GM12872 (cell line): ENCODE measurements around the gene PCCA.

Experiments used
- TF ChIP-seq, protein P1 (sequence below): IDR thresholded peaks from 3 replicates; pipeline ENCODE4 v1.5.1; 2011; ENCODE audit warnings: low read depth, mild to moderate bottlenecking, low read length, moderate library complexity; ENCODE audit not compliant: insufficient read depth

The PCCA gene

DNA sequence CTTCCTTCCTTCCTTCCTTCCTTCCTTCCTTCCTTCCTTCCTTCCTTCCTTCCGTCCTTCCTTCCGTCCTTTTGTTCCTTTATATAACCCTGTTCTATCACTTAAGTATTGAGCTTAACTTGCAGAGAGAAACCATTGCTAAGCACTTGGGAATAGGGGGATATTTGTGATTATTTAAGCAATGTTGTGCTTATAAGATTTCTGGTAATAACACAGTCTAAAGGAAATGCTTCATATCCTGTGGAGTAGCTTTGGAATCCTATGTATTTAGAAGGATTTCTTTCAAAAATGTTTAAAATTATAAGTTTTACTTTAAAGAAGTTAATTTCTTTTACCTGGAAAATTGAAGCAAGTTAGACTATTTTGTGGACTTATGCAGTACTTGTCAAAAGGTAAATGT, 209.8 kb downstream of the PCCA start:
- TF ChIP-seq, protein P1, sequence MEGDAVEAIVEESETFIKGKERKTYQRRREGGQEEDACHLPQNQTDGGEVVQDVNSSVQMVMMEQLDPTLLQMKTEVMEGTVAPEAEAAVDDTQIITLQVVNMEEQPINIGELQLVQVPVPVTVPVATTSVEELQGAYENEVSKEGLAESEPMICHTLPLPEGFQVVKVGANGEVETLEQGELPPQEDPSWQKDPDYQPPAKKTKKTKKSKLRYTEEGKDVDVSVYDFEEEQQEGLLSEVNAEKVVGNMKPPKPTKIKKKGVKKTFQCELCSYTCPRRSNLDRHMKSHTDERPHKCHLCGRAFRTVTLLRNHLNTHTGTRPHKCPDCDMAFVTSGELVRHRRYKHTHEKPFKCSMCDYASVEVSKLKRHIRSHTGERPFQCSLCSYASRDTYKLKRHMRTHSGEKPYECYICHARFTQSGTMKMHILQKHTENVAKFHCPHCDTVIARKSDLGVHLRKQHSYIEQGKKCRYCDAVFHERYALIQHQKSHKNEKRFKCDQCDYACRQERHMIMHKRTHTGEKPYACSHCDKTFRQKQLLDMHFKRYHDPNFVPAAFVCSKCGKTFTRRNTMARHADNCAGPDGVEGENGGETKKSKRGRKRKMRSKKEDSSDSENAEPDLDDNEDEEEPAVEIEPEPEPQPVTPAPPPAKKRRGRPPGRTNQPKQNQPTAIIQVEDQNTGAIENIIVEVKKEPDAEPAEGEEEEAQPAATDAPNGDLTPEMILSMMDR, result no peak

DNA sequence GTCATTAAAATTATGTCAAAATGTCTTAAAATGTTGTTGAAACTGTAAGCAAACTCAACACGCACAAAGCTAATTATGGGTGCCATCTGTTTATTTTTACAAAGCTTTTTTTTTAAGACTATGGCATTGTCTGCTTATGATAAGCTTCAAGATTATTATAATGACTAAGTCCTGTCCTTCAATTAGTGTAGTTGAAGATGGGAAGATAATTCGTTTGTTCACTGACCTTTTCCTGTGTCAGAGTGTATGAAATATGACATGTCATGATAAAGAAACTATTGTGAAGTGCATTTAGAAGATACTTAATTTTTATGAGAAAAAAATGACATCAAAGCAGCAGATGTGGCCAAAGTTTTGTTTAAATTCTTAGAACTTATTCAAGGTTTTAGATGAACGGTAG, 211.3 kb downstream of the PCCA start:
- TF ChIP-seq, protein P1, result no peak

DNA sequence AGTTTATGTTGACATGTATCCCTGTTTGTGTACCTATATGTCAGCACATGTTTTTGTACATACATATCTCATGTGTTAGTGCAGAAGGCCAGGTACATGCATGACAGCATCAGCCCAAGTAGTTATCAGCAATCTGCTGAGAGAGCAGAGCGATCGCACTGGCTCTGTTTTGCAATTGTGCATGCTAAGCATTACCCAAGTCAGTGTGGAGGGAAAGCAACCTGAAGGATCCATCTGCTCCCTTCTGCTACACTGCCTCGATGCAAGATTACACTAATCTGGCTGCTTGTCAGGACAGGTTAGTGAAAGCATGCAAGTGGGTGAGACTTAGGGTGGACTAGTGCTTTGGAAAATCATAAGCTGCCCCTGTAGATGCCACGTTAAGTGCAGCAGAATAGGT, 211.8 kb downstream of the PCCA start:
- TF ChIP-seq, protein P1, result no peak

DNA sequence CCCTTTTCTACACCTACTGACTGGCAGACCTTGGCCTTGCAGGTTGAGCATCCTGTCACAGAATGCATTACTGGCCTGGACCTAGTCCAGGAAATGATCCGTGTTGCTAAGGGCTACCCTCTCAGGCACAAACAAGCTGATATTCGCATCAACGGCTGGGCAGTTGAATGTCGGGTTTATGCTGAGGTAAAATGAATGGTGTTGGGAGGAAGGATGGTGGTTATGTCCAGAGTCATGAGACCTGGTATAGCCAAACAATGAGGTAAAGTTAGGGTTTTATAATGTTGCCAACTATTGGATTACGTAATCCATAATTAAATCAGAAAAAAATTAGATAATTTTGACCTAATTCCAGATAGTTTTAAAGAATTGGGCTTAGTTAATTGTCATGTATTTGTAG, 212.5 kb downstream of the PCCA start:
- TF ChIP-seq, protein P1, result no peak

DNA sequence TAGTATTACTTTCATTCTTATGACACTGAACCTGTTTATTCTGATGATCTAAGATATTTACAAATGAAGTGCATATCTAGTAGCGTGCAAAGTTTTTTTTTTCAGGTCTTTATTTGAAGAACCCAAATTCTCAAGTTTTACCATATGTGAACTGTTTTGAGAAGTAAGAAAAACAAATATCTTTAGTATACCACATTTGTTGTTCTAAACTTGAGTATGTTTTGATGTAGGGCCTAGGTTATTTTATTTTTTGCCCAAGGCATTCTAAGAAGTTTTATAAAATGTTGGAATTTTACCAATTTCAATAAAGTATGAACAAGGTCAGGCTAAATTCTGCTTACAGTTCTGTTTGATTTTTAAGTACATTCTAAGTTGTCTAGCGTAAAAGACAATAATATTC, 213.5 kb downstream of the PCCA start:
- TF ChIP-seq, protein P1, result no peak

DNA sequence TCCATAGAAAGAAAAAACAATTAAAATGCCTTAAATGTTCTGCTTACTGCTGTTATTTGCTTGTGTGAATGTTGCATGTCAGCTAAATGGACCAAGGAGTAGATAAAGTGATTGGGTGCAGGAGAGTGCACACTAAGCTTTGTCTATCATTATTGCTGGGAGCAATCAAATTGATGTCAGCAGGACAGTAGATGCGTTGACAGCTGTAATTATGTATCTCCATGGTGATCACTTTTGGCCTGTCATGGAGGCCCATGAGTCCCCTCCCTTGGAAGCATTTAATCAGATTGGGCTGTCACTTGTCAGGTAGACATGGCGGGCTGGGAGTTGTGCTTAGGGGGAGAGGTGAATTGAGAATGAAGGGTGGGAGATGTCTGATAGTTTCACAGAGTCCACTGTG, 215.3 kb downstream of the PCCA start:
- TF ChIP-seq, protein P1, result no peak

DNA sequence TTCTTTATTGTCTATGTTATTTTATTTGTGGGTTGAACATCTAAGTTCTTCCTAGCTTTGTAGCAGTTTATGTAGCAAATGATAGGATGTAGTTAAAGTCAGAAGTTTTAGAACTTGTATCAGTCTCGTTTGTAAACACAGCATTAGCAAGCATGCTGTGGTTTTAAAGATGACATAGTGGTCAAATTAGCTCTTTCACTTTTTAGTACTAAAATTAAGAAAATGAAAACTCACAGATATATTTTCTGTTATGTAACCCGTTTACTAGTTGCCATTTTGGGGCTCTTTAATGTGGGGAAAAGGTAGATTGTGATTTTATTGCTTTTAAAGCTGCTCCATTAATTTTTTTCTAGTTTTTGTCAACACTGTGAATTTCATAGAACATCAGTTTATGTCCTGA, 216.5 kb downstream of the PCCA start:
- TF ChIP-seq, protein P1, result no peak

DNA sequence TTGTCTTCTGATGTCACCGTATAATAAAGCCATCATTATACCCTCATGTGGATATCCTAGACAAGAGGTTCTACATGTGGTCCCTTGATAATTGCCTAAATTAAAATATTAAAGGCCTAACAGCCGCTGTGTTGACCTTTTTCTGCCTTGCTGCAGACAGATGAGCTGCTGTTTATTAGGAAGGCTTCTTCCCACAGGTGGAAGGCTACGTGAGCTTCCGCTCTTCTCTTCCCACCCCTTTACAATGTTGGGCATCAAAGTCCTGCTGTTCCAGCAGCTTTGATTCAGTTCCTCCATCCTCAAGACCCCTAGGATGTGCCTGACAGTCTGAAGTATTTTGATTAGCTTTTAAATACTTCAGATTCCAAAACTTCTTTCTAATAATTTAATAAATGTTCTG, 217.1 kb downstream of the PCCA start:
- TF ChIP-seq, protein P1, result no peak
